ENCODE data around the gene CILP2.

DNA sequence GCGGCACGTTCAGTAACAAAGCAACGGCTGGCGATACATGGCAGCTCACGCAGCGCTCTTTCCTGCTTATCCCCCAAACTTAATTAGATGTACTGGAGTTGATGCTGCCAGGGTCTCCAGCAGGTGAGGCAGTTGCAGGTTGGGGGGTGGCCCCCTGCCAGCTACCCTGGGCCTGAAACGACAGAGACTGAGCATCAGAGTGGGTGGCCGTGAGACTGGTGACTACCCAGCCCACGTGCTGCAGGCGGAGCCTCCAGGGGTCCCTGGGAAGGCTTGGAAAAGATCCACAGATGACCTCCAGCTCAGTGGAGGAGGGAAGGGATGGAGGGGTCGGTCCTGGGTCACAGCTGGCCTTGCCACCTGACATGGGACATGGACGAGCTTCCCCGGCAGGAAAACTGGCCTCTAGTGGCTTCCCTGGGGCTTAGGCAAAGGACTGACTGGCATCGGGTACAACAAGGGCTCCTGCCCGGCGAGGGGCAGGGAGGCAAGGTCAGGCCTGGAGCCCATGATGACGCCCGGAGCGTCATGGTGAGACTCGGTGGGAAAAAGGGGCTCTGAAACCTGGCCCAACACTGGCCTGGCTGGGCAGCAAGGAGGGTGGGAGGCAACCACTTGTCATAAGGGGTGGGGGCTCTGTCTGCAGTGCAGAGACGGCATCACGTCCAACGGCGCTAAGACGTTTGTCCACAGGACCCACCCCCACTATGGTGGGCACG lies 24.0 kb downstream of the CILP2 start:
- TF ChIP-seq CTCF (IDR thresholded peaks at IDR 0.05) (no peak), POLR2A (IDR thresholded peaks at IDR 0.05) (no peak), POLR2AphosphoS5 (IDR thresholded peaks at IDR 0.05; ENCODE audit: insufficient read depth in 1 of 2, low read depth in 1 of 2) (no peak)
